Measurements from ENCODE around the gene MLF2. TPM values are rescaled to one million over a fixed set of nuclear protein-coding genes. Genes with fewer than 3 reads are reported as not detected.

The MLF2 gene
- total RNA-seq, 1 experiment from 2014 or later: 309 TPM

GRCh38 chr12:6792522-6793201 is 39.7 kb upstream of the MLF2 start:
- intact Hi-C loops (cut with micrococcal nuclease): no loop called here
- H3K4me2 ChIP-seq (ENCODE audit: low read length): no peak overlapping the region
- ChIA-PET POLR2A (no interaction called here), CTCF (no interaction called here), RAD21 (ENCODE audit: low non-redundant PET in 1 of 2, low total read pairs in 2 of 2, uncharacterized antibody in 2 of 2, unreplicated experiment in 2 of 2) (no interaction called here)
- H3K9me2 ChIP-seq (ENCODE audit: insufficient read depth): no peaks in the 10 kb centered on the region
- H3K4me1 ChIP-seq (ENCODE audit: control insufficient read depth in 1 of 2, insufficient read depth in 2 of 2, low read length in 2 of 2): no peaks in the 10 kb centered on the region
- no peak overlapping the region for H3K4me3 ChIP-seq (replicated peaks in 1 of 2; ENCODE audit: low read depth in 1 of 2, low read length in 2 of 2)
- BruUV-seq (replicated peaks): no TSS peak
- H3K27me3 ChIP-seq (ENCODE audit: insufficient read depth, low read length): no peaks in the 10 kb centered on the region
- H2AFZ ChIP-seq (ENCODE audit: low read depth, low read length, poor library complexity, severe bottlenecking): no peak overlapping the region
- no peak overlapping the region for H3K27ac ChIP-seq (ENCODE audit: low read depth, low read length)
- TF ChIP-seq MAX (IDR thresholded peaks at IDR 0.05) (no peak), FOSL1 (IDR thresholded peaks at IDR 0.05; ENCODE audit: low read depth) (no peak), POLR2AphosphoS5 (IDR thresholded peaks at IDR 0.05; ENCODE audit: low read depth, low read length) (no peak), JUND (IDR thresholded peaks at IDR 0.05) (no peak), CTCF (IDR thresholded peaks at IDR 0.05 in 2 of 3, conservative IDR thresholded peaks at IDR 0.05 in 1 of 3; ENCODE audit: borderline replicate concordance in 1 of 3, insufficient read depth in 1 of 3, low read depth in 2 of 3, low read length in 2 of 3) (no peak), REST (IDR thresholded peaks at IDR 0.05; ENCODE audit: low read depth) (no peak), ELF1 (IDR thresholded peaks at IDR 0.05; ENCODE audit: borderline replicate concordance, low read depth) (no peak), SP1 (IDR thresholded peaks at IDR 0.05; ENCODE audit: low read depth) (no peak), EZH2phosphoT487 (IDR thresholded peaks at IDR 0.05; ENCODE audit: borderline replicate concordance) (no peak), SRF (IDR thresholded peaks at IDR 0.05; ENCODE audit: low read depth) (no peak), EGR1 (IDR thresholded peaks at IDR 0.05; ENCODE audit: low read depth) (no peak), TCF7L2 (IDR thresholded peaks at IDR 0.05; ENCODE audit: borderline replicate concordance, extremely low read depth, insufficient read depth, insufficient read length) (no peak), ZBTB33 (IDR thresholded peaks at IDR 0.05; ENCODE audit: extremely low read depth, insufficient replicate concordance, low read length) (no peak), ATF3 (IDR thresholded peaks at IDR 0.05) (no peak), CBX3 (IDR thresholded peaks at IDR 0.05; ENCODE audit: low read depth) (no peak)
- ATAC-seq (no peak), DNase-seq (ENCODE audit: low read depth, low spot score) (no peak)
- no peaks in the 10 kb centered on the region for H4K20me1 ChIP-seq (ENCODE audit: insufficient read depth)
- H3K36me3 ChIP-seq (ENCODE audit: control insufficient read depth in 1 of 2, insufficient read depth in 2 of 2, low read length in 2 of 2): no peaks in the 10 kb centered on the region
- H3K9ac ChIP-seq (ENCODE audit: low read length): no peak overlapping the region
- no peaks in the 10 kb centered on the region for H3K79me2 ChIP-seq (ENCODE audit: insufficient read depth, low read length)
- H3K9me3 ChIP-seq (ENCODE audit: control insufficient read depth in 1 of 2, insufficient read depth in 1 of 2, low read depth in 1 of 2, low read length in 2 of 2): no peaks in the 10 kb centered on the region

All from HCT116 (cell line).